Hypothalamus (tissue), 51 donors: Measurements from ENCODE around the gene CLCN1.

Experiments used
- DNase-seq, 51 donors: peaks; one replicate each; lab custom pipeline; 2025; lab: John Stamatoyannopoulos, UW

CLCN1 gene

GRCh38 chr7:143290293-143290692 lies 25.6 kb upstream of the CLCN1 start:
- DNase-seq, result no peak

GRCh38 chr7:143292876-143293275 lies 23.0 kb upstream of the CLCN1 start:
- no peak for DNase-seq

GRCh38 chr7:143295870-143296269 lies 20.0 kb upstream of the CLCN1 start:
- no peak for DNase-seq

GRCh38 chr7:143296686-143297085 lies 19.2 kb upstream of the CLCN1 start:
- no peak for DNase-seq

- DNase-seq, result no peak
These were observed 16.6 kb upstream of the CLCN1 start for GRCh38 chr7:143299346-143299745.

GRCh38 chr7:143299840-143300239 lies 16.1 kb upstream of the CLCN1 start:
- DNase-seq, result peak in 9 of 51 donors; percentile 4 to 38 (median 19)

GRCh38 chr7:143300959-143301935 lies 14.7 kb upstream of the CLCN1 start:
- DNase-seq, result no peak

- DNase-seq, result no peak
These were observed 12.2 kb upstream of the CLCN1 start for GRCh38 chr7:143303733-143304132.

- no peak for DNase-seq
These were observed 11.0 kb upstream of the CLCN1 start for GRCh38 chr7:143304938-143305337.

GRCh38 chr7:143305423-143306070 lies 10.4 kb upstream of the CLCN1 start:
- DNase-seq, result peak in 38 of 51 donors; percentile 2 to 80 (median 35)

GRCh38 chr7:143308632-143309031 lies 7.3 kb upstream of the CLCN1 start:
- DNase-seq, result no peak

- DNase-seq, result no peak
These were observed 1.8 kb upstream of the CLCN1 start for GRCh38 chr7:143314127-143314526.

- peak in 2 of 51 donors; percentile 4 to 21 for DNase-seq
These were observed 581 bp downstream of the CLCN1 start for GRCh38 chr7:143316492-143316891.

GRCh38 chr7:143318661-143319060 lies 2.8 kb downstream of the CLCN1 start:
- no peak for DNase-seq

GRCh38 chr7:143320620-143321019 lies 4.7 kb downstream of the CLCN1 start:
- no peak for DNase-seq

- no peak for DNase-seq
These were observed 5.3 kb downstream of the CLCN1 start for GRCh38 chr7:143321242-143321641.

- peak in 10 of 51 donors; percentile 7 to 37 (median 10) for DNase-seq
These were observed 5.8 kb downstream of the CLCN1 start for GRCh38 chr7:143321734-143322133.

- no peak for DNase-seq
These were observed 7.1 kb downstream of the CLCN1 start for GRCh38 chr7:143322760-143323633.

- no peak for DNase-seq
These were observed 7.7 kb downstream of the CLCN1 start for GRCh38 chr7:143323653-143324052.

- no peak for DNase-seq
These were observed 9.3 kb downstream of the CLCN1 start for GRCh38 chr7:143325240-143325639.

GRCh38 chr7:143327903-143328302 lies 12.0 kb downstream of the CLCN1 start:
- no peak for DNase-seq
